Activated B cell treated with CpG ODN at 0.5 μM for 24 hours (primary cell): ENCODE results near the gene SLC4A2. TPM values are rescaled to one million over a fixed set of nuclear protein-coding genes. Genes with fewer than 3 reads are reported as not detected.
A peak's percentile ranks its signal among the peaks of the same experiment; 100 is the strongest.

Source experiments
- ATAC-seq: fragments of 200-7000 bp; cut with Tn5 transposase; one replicate; pipeline ENCODE4 v1.10.0; 2021; ENCODE audit warnings: low read depth, mild to moderate bottlenecking, moderate library complexity
- CTCF ChIA-PET: fragments of 350-600 bp; sonication (Branson Sonifier 250); formaldehyde crosslinking; loops from one replicate; lab custom pipeline; 2021; ENCODE audit warnings: antibody characterized with exemption; lab: Charles Lee
- POLR2A ChIA-PET: fragments of 350-600 bp; sonication (Branson Sonifier 250); formaldehyde crosslinking; loops from one replicate; lab custom pipeline; 2021; ENCODE audit warnings: antibody characterized with exemption; lab: Charles Lee
- DNase-seq: peaks from one replicate; pipeline ENCODE4 v3.0.0; 2022
- H3K27ac Mint-ChIP-seq: one replicate; pipeline ENCODE4 v1.8.0; 2020; ENCODE audit warnings: mixed read lengths
- H3K27me3 Mint-ChIP-seq: one replicate; pipeline ENCODE4 v1.8.0; 2021; ENCODE audit warnings: mixed read lengths
- H3K36me3 Mint-ChIP-seq: one replicate; pipeline ENCODE4 v1.8.0; 2021; ENCODE audit warnings: low read depth, mixed read lengths
- H3K4me1 Mint-ChIP-seq: one replicate; pipeline ENCODE4 v1.8.0; 2021; ENCODE audit warnings: mixed read lengths
- H3K4me3 Mint-ChIP-seq: one replicate; pipeline ENCODE4 v1.8.0; 2020; ENCODE audit warnings: mild to moderate bottlenecking, mixed read lengths
- H3K9me3 Mint-ChIP-seq: one replicate; pipeline ENCODE4 v1.8.0; 2020; ENCODE audit warnings: mixed read lengths
- intact Hi-C: fragments of 100-400 bp; cut with micrococcal nuclease; formaldehyde crosslinking; loops from one replicate; pipeline ENCODE4 v1.15.1; 2024
- total RNA-seq: library from RNA; stranded (reverse); gene quantifications from 2 replicates; pipeline ENCODE4 v1.2.3, GENCODE V29; 2022
- TF ChIP-seq, protein P1 (sequence below): fragments of 200-600 bp; IDR thresholded peaks from one replicate; pipeline ENCODE4 v1.8.0; 2022; ENCODE audit warnings: antibody characterized with exemption, mild to moderate bottlenecking

Gene SLC4A2
- total RNA-seq, 1 donor from 2014 or later = 72.5 TPM

DNA sequence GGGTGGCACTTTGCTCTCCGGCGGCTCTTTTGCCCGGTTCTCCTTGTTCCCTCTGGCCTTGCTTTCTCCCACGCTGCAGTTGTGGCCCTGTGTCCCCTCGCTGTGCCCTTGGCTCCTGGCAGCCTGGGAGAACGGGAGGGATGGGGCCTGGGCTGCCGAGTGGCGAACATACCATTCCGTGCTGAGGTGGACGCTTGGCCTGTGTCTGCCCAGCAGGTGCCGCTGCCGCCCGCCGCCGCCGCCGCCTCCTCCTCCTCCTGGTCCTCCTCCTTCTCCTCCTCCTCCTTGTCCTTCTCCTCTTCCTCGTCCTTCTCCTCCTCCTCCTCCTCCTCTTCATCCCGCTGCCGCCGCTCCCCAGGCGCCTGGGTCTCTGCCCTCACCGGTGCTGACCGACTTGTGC, 62.9 kb downstream of the SLC4A2 start:
- Mint-ChIP-seq H3K27me3 (peaks cover 4% of the 10 kb centered on the region), H3K9me3 (no peaks in the 10 kb centered on the region), H3K4me3 (no peak overlapping the region), H3K36me3 (peaks cover 2% of the 10 kb centered on the region), H3K27ac (no peak overlapping the region), H3K4me1 (peaks cover 3% of the 10 kb centered on the region)
- TF ChIP-seq, protein P1, sequence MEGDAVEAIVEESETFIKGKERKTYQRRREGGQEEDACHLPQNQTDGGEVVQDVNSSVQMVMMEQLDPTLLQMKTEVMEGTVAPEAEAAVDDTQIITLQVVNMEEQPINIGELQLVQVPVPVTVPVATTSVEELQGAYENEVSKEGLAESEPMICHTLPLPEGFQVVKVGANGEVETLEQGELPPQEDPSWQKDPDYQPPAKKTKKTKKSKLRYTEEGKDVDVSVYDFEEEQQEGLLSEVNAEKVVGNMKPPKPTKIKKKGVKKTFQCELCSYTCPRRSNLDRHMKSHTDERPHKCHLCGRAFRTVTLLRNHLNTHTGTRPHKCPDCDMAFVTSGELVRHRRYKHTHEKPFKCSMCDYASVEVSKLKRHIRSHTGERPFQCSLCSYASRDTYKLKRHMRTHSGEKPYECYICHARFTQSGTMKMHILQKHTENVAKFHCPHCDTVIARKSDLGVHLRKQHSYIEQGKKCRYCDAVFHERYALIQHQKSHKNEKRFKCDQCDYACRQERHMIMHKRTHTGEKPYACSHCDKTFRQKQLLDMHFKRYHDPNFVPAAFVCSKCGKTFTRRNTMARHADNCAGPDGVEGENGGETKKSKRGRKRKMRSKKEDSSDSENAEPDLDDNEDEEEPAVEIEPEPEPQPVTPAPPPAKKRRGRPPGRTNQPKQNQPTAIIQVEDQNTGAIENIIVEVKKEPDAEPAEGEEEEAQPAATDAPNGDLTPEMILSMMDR = no peak
- ChIA-PET POLR2A (no interaction called here), CTCF (no interaction called here)
- intact Hi-C loops = no loop called here
- no peak for DNase-seq
- ATAC-seq = no peak

DNA sequence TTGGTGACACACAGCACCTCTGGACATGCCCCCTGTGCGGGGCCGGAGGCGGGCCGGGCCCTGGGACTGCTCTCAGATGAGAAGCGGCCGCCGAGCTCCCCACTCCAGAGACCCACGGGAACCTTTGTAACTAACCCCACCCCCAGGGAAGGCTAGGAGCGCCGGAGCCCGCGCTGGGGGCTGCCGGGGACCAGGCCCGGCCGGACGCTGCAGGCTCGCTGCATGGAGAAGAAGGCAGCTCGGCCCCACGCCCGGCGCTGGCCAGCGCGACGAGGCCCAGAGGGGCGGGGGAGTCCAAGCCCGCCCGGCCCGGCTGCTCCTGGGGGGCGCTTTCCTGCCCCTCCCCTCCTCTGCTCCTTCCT, 63.4 kb downstream of the SLC4A2 start:
- no peak for DNase-seq
- H3K4me1 Mint-ChIP-seq = peaks cover 3% of the 10 kb centered on the region
- no peak for ATAC-seq
- CTCF ChIA-PET = interaction anchor here (1.6 kb wide), 1 partner anchor 182 kb away, joined by 16 read pairs; no protein-coding TSS in a partner anchor
- POLR2A ChIA-PET = no interaction called here
- no peak overlapping the region for H3K4me3 Mint-ChIP-seq
- peaks cover 4% of the 10 kb centered on the region for H3K27me3 Mint-ChIP-seq
- intact Hi-C loops = no loop called here
- H3K36me3 Mint-ChIP-seq = peaks cover 2% of the 10 kb centered on the region
- TF ChIP-seq, protein P1 = no peak
- no peak overlapping the region for H3K27ac Mint-ChIP-seq
- no peaks in the 10 kb centered on the region for H3K9me3 Mint-ChIP-seq

- intact Hi-C loops = no loop called here
- Mint-ChIP-seq H3K4me3 (no peak overlapping the region), H3K9me3 (no peaks in the 10 kb centered on the region), H3K36me3 (peaks cover 2% of the 10 kb centered on the region), H3K27ac (no peak overlapping the region), H3K27me3 (peaks cover 4% of the 10 kb centered on the region), H3K4me1 (peaks cover 3% of the 10 kb centered on the region)
- DNase-seq (no peak), ATAC-seq (no peak)
- POLR2A ChIA-PET = no interaction called here
- CTCF ChIA-PET = interaction anchor here (1.0 to 1.6 kb wide), 14 partner anchors 8 to 181 kb away, joined by 3 to 16 read pairs (median 4); no protein-coding TSS in a partner anchor
- TF ChIP-seq, protein P1 = no peak
Observed at GRCh38 chr7:151123158-151123821, 63.9 kb downstream of the SLC4A2 start.

- DNase-seq (peak; percentile 67), ATAC-seq (peak; percentile 98)
- ChIA-PET POLR2A (interaction anchor here (0.6 kb wide), 1 partner anchor 180 kb away, joined by 5 read pairs; no protein-coding TSS in a partner anchor), CTCF (interaction anchor here (0.8 to 1.6 kb wide), 15 partner anchors 8 to 181 kb away, joined by 3 to 16 read pairs (median 4); no protein-coding TSS in a partner anchor)
- no peak overlapping the region for H3K4me3 Mint-ChIP-seq
- peaks cover 2% of the 10 kb centered on the region for H3K36me3 Mint-ChIP-seq
- peaks cover 3% of the 10 kb centered on the region for H3K4me1 Mint-ChIP-seq
- intact Hi-C loops = loop anchor here (1.0 kb wide), 4 partner anchors 44 to 179 kb away; no protein-coding TSS in a partner anchor
- no peak overlapping the region for H3K27ac Mint-ChIP-seq
- H3K9me3 Mint-ChIP-seq = no peaks in the 10 kb centered on the region
- TF ChIP-seq, protein P1 = peak; percentile 17
- peaks cover 4% of the 10 kb centered on the region for H3K27me3 Mint-ChIP-seq
Observed at GRCh38 chr7:151123822-151124464, 64.6 kb downstream of the SLC4A2 start.

DNA sequence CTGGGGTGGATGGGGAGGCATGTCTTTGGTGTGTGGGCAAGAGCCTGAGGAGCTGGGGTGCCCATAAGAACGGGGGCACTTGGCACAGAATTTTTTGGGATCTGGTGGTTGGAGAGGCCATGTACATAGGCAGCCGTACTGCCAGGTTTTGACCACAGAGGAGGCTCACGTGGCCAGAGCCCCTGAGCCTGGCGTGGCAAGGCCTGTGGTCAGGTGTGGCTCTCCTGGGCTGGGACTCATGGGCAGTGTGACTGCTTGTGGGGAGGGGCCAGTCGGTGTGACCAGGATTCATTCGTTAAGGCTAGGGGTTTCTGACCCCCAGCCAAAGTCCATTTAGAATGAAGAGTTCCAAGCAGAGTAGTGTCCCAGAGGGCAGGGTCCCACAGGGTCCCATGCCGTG, 65.1 kb downstream of the SLC4A2 start:
- ATAC-seq (no peak), DNase-seq (no peak)
- H3K27ac Mint-ChIP-seq = no peak overlapping the region
- H3K4me1 Mint-ChIP-seq = peaks cover 3% of the 10 kb centered on the region
- H3K9me3 Mint-ChIP-seq = no peaks in the 10 kb centered on the region
- peaks cover 2% of the 10 kb centered on the region for H3K36me3 Mint-ChIP-seq
- ChIA-PET CTCF (interaction anchor here (0.8 to 1.6 kb wide), 15 partner anchors 9 to 180 kb away, joined by 3 to 16 read pairs (median 4); no protein-coding TSS in a partner anchor), POLR2A (interaction anchor here (0.6 kb wide), 1 partner anchor 180 kb away, joined by 5 read pairs; no protein-coding TSS in a partner anchor)
- intact Hi-C loops = loop anchor here (1.0 kb wide), 4 partner anchors 44 to 179 kb away; no protein-coding TSS in a partner anchor
- H3K4me3 Mint-ChIP-seq = no peak overlapping the region
- H3K27me3 Mint-ChIP-seq = peaks cover 4% of the 10 kb centered on the region
- TF ChIP-seq, protein P1 = no peak
